ENCODE results near the gene WBP2.

WBP2 gene

GRCh38 chr17:75843577-75844529 lies 11.3 kb downstream of the WBP2 start, which contains the start of gene UNC13D:
Gene UNC13D (minus strand): TSS chr17:75844404. CDS start chr17:75844337, 67 bp downstream.
- no peak for DNase-seq

- DNase-seq: no peak
These were observed 12.1 kb downstream of the WBP2 start for GRCh38 chr17:75842963-75843576.

- DNase-seq: no peak
These were observed 12.7 kb downstream of the WBP2 start for GRCh38 chr17:75842411-75842810.

- no peak for DNase-seq
These were observed 14.4 kb downstream of the WBP2 start for GRCh38 chr17:75840799-75841164.

- no peak for DNase-seq
These were observed 15.0 kb downstream of the WBP2 start for GRCh38 chr17:75839942-75840798.

GRCh38 chr17:75838410-75838809 lies 16.7 kb downstream of the WBP2 start:
- no peak for DNase-seq

GRCh38 chr17:75837899-75838298 lies 17.2 kb downstream of the WBP2 start:
- no peak for DNase-seq

- no peak for DNase-seq
These were observed 18.5 kb downstream of the WBP2 start for GRCh38 chr17:75836605-75837004.

- DNase-seq: no peak
These were observed 19.5 kb downstream of the WBP2 start for GRCh38 chr17:75835654-75835987.

GRCh38 chr17:75834928-75835653 lies 20.0 kb downstream of the WBP2 start:
- DNase-seq: no peak

- no peak for DNase-seq
These were observed 20.7 kb downstream of the WBP2 start for GRCh38 chr17:75834279-75834920.

- DNase-seq: no peak
These were observed 22.3 kb downstream of the WBP2 start for GRCh38 chr17:75832652-75833400.

- DNase-seq: no peak
These were observed 22.9 kb downstream of the WBP2 start for GRCh38 chr17:75832164-75832651.

- DNase-seq: no peak
These were observed 24.0 kb downstream of the WBP2 start for GRCh38 chr17:75831032-75831571.

- no peak for DNase-seq
These were observed 24.7 kb downstream of the WBP2 start for GRCh38 chr17:75830164-75831031.

- no peak for DNase-seq
These were observed 25.4 kb downstream of the WBP2 start for GRCh38 chr17:75829747-75830146.

- DNase-seq: no peak
These were observed 26.4 kb downstream of the WBP2 start for GRCh38 chr17:75828741-75829140.

GRCh38 chr17:75828076-75828400 lies 27.1 kb downstream of the WBP2 start:
- DNase-seq: no peak

GRCh38 chr17:75827308-75828075 lies 27.6 kb downstream of the WBP2 start:
- DNase-seq: no peak
